ENCODE measurements around the gene RAD51B. TPM values are rescaled to one million over a fixed set of nuclear protein-coding genes. Genes with fewer than 3 reads are reported as not detected.

The RAD51B gene
- total RNA-seq, 1 experiment from 2014 or later = 20.0 TPM

GRCh38 chr14:68628605-68629310 lies 809.2 kb downstream of the RAD51B start:
- ATAC-seq = peak; percentile 61
- ChIA-PET POLR2A (interaction anchor here (1.5 to 1.9 kb wide), 2 partner anchors 10 to 164 kb away, joined by 3 to 6 read pairs; partner anchors contain the start of gene ZFP36L1), CTCF (interaction anchor here (0.7 kb wide), 1 partner anchor 1518 kb away, joined by 4 read pairs; no protein-coding TSS in a partner anchor), RAD21 (ENCODE audit: low non-redundant PET in 1 of 2, low total read pairs in 2 of 2, uncharacterized antibody in 2 of 2, unreplicated experiment in 2 of 2) (interaction anchor here in 1 of 2 experiments (0.7 kb wide), 1 partner anchor 30 kb away, joined by 3 read pairs; no protein-coding TSS in a partner anchor)
- peak overlapping the region; percentile 35 to 49 for H3K4me3 ChIP-seq (replicated peaks in 1 of 2; ENCODE audit: low read depth in 1 of 2, low read length in 2 of 2)
- peak overlapping the region; percentile 57 for H3K9ac ChIP-seq (ENCODE audit: low read length)
- no peaks in the 10 kb centered on the region for H3K9me3 ChIP-seq (ENCODE audit: control insufficient read depth in 1 of 2, insufficient read depth in 1 of 2, low read depth in 1 of 2, low read length in 2 of 2)
- peaks cover 10 to 23% of the 10 kb centered on the region in 2 experiments; a peak in 3 of 4 replicates for H3K4me1 ChIP-seq (ENCODE audit: control insufficient read depth in 1 of 2, insufficient read depth in 2 of 2, low read length in 2 of 2)
- H3K36me3 ChIP-seq (ENCODE audit: control insufficient read depth in 1 of 2, insufficient read depth in 2 of 2, low read length in 2 of 2) = no peaks in the 10 kb centered on the region
- no peaks in the 10 kb centered on the region for H3K9me2 ChIP-seq (ENCODE audit: insufficient read depth)
- DNase-seq (ENCODE audit: low read depth, low spot score) = no peak
- H4K20me1 ChIP-seq (ENCODE audit: insufficient read depth) = no peaks in the 10 kb centered on the region
- no peak overlapping the region for H2AFZ ChIP-seq (ENCODE audit: low read depth, low read length, poor library complexity, severe bottlenecking)
- no peaks in the 10 kb centered on the region for H3K79me2 ChIP-seq (ENCODE audit: insufficient read depth, low read length)
- H3K4me2 ChIP-seq (ENCODE audit: low read length) = peak overlapping the region; percentile 75
- BruUV-seq (replicated peaks) = no TSS peak
- intact Hi-C loops (cut with micrococcal nuclease) = no loop called here
- H3K27ac ChIP-seq (ENCODE audit: low read depth, low read length) = peak overlapping the region; percentile 60
- TF ChIP-seq ZFX (IDR thresholded peaks at IDR 0.05) = peak; percentile 41; the same call in 1 of the 2 replicates
- TF ChIP-seq RAD21 (IDR thresholded peaks at IDR 0.05; ENCODE audit: low read depth) = no peak
- no peak for TF ChIP-seq CEBPB (IDR thresholded peaks at IDR 0.05; ENCODE audit: low read depth)
- H3K27me3 ChIP-seq (ENCODE audit: insufficient read depth, low read length) = no peaks in the 10 kb centered on the region

- Histone ChIP-seq H3K4me3 (replicated peaks in 1 of 2; ENCODE audit: low read depth in 1 of 2, low read length in 2 of 2) (no peak overlapping the region), H2AFZ (ENCODE audit: low read depth, low read length, poor library complexity, severe bottlenecking) (no peak overlapping the region), H3K27me3 (ENCODE audit: insufficient read depth, low read length) (no peaks in the 10 kb centered on the region), H3K9me2 (ENCODE audit: insufficient read depth) (0 out of 2 replicates have a peak, but pooled peaks cover 2% of the 10 kb centered on the region), H3K4me2 (ENCODE audit: low read length) (no peak overlapping the region), H4K20me1 (ENCODE audit: insufficient read depth) (no peaks in the 10 kb centered on the region), H3K27ac (ENCODE audit: low read depth, low read length) (no peak overlapping the region), H3K36me3 (ENCODE audit: control insufficient read depth in 1 of 2, insufficient read depth in 2 of 2, low read length in 2 of 2) (no peaks in the 10 kb centered on the region), H3K9ac (ENCODE audit: low read length) (no peak overlapping the region), H3K79me2 (ENCODE audit: insufficient read depth, low read length) (no peaks in the 10 kb centered on the region), H3K4me1 (ENCODE audit: control insufficient read depth in 1 of 2, insufficient read depth in 2 of 2, low read length in 2 of 2) (peaks cover 10 to 25% of the 10 kb centered on the region in 2 experiments; a peak in 3 of 4 replicates), H3K9me3 (ENCODE audit: control insufficient read depth in 1 of 2, insufficient read depth in 1 of 2, low read depth in 1 of 2, low read length in 2 of 2) (no peaks in the 10 kb centered on the region)
- ATAC-seq (no peak), DNase-seq (ENCODE audit: low read depth, low spot score) (no peak)
- CTCF ChIA-PET = no interaction called here
- TF ChIP-seq ZFX (IDR thresholded peaks at IDR 0.05) (no peak), CBX3 (IDR thresholded peaks at IDR 0.05; ENCODE audit: low read depth) (no peak), CTCF (IDR thresholded peaks at IDR 0.05 in 2 of 3, conservative IDR thresholded peaks at IDR 0.05 in 1 of 3; ENCODE audit: borderline replicate concordance in 1 of 3, insufficient read depth in 1 of 3, low read depth in 2 of 3, low read length in 2 of 3) (no peak), ELF1 (IDR thresholded peaks at IDR 0.05; ENCODE audit: borderline replicate concordance, low read depth) (no peak), POLR2A (IDR thresholded peaks at IDR 0.05; ENCODE audit: borderline replicate concordance, extremely low read depth, insufficient read depth, insufficient read length) (no peak), POLR2AphosphoS5 (IDR thresholded peaks at IDR 0.05; ENCODE audit: low read depth, low read length) (no peak), CEBPB (IDR thresholded peaks at IDR 0.05; ENCODE audit: low read depth) (no peak)
- RAD21 ChIA-PET (ENCODE audit: low non-redundant PET in 1 of 2, low total read pairs in 2 of 2, uncharacterized antibody in 2 of 2, unreplicated experiment in 2 of 2) = no interaction called here
- BruUV-seq (replicated peaks) = no TSS peak
- POLR2A ChIA-PET = interaction anchor here (1.9 kb wide), 1 partner anchor 8 kb away, joined by 6 read pairs; no protein-coding TSS in a partner anchor
- intact Hi-C loops (cut with micrococcal nuclease) = no loop called here
Measured at GRCh38 chr14:68630081-68630571, 810.5 kb downstream of the RAD51B start.

Measured in HCT116 (cell line).